PC-9 (cell line): ENCODE data around the gene EXOSC7. TPM values are rescaled to one million over a fixed set of nuclear protein-coding genes. Genes with fewer than 3 reads are reported as not detected.

Experiments used
- BruUV-seq: library from RNA; stranded (reverse); fragments of 400-500 nt; replicated peaks from 2 replicates; lab custom pipeline; 2021; lab: Mats Ljungman, UMichigan
- CTCF ChIA-PET: fragments of 300-600 bp; sonication (Branson Sonifier 250); formaldehyde crosslinking; loops from one replicate; lab custom pipeline; 2022; ENCODE audit warnings: antibody characterized with exemption; lab: Charles Lee
- POLR2A ChIA-PET: fragments of 300-600 bp; sonication (Branson Sonifier 250); formaldehyde crosslinking; loops from one replicate; lab custom pipeline; 2022; ENCODE audit warnings: antibody characterized with exemption; ENCODE audit not compliant: unreplicated experiment; lab: Charles Lee
- DNase-seq, 2 experiments: peaks; one replicate each; pipeline versions ENCODE4 v3.0.0 to v3.0.0-alpha.2; 2015 to 2022; ENCODE audit warnings: mixed read lengths in 1 of 2
- H2AFZ ChIP-seq: fragments of 200-600 bp; sonication (generic); 2 replicates; pipeline ENCODE4 v1.8.1; 2017; ENCODE audit warnings: antibody characterized with exemption
- H3F3A ChIP-seq: fragments of 200-600 bp; sonication (generic); 2 replicates; pipeline ENCODE4 v1.8.1; 2017; ENCODE audit warnings: antibody characterized with exemption, mild to moderate bottlenecking, low read depth; ENCODE audit not compliant: insufficient read depth
- H3K27ac ChIP-seq: fragments of 200-600 bp; sonication (generic); 2 replicates; pipeline ENCODE4 v1.6.1; 2016; ENCODE audit warnings: mixed run types
- H3K27me3 ChIP-seq: fragments of 200-600 bp; sonication (generic); 2 replicates; pipeline ENCODE4 v1.6.1; 2016; ENCODE audit warnings: low read depth, mixed run types; ENCODE audit not compliant: insufficient read depth
- H3K36me3 ChIP-seq: fragments of 200-600 bp; sonication (generic); 2 replicates; pipeline ENCODE4 v1.6.1; 2016; ENCODE audit warnings: low read depth, mixed run types
- H3K4me1 ChIP-seq: fragments of 200-600 bp; sonication (generic); replicated peaks from 2 replicates; pipeline ENCODE4 v1.6.1; 2016; ENCODE audit warnings: mixed run types; ENCODE audit not compliant: insufficient read depth
- H3K4me2 ChIP-seq: fragments of 200-600 bp; sonication (generic); 2 replicates; pipeline ENCODE4 v1.6.1; 2017; ENCODE audit warnings: mixed run types
- H3K4me3 ChIP-seq: fragments of 200-600 bp; sonication (generic); 2 replicates; pipeline ENCODE4 v1.6.1; 2016; ENCODE audit warnings: mixed run types
- H3K79me2 ChIP-seq: fragments of 200-600 bp; sonication (generic); 2 replicates; pipeline ENCODE4 v1.6.1; 2017; ENCODE audit warnings: low read depth, mixed run types
- H3K9me2 ChIP-seq: fragments of 200-600 bp; sonication (generic); 2 replicates; pipeline ENCODE4 v1.8.1; 2017; ENCODE audit warnings: mild to moderate bottlenecking; ENCODE audit not compliant: insufficient read depth
- H3K9me3 ChIP-seq: fragments of 200-600 bp; sonication (generic); 2 replicates; pipeline ENCODE4 v1.8.1; 2016; ENCODE audit warnings: low read depth; ENCODE audit not compliant: insufficient read depth
- H4K20me1 ChIP-seq: fragments of 200-600 bp; sonication (generic); 2 replicates; pipeline ENCODE4 v1.8.1; 2017; ENCODE audit not compliant: insufficient read depth
- EZH2 ChIP-seq: fragments of 200-600 bp; sonication (generic); IDR thresholded peaks from 2 replicates; pipeline ENCODE4 v1.8.0; 2017; ENCODE audit warnings: antibody characterized with exemption, low read depth
- intact Hi-C: fragments of 100-400 bp; cut with micrococcal nuclease; formaldehyde crosslinking; loops from one replicate; pipeline ENCODE4 v1.10.0; 2022; ENCODE audit not compliant: unreplicated experiment
- total RNA-seq: library from RNA; stranded (reverse); gene quantifications from 2 replicates; pipeline ENCODE4 v1.2.3, GENCODE V29; 2021
- TF ChIP-seq, protein P1 (sequence below): fragments of 200-600 bp; sonication (generic); conservative IDR thresholded peaks from 2 replicates; pipeline ENCODE4 v1.6.1; 2017; ENCODE audit warnings: mixed run types, antibody characterized with exemption, mild to moderate bottlenecking, moderate library complexity

The EXOSC7 gene
- total RNA-seq, 1 experiment from 2014 or later, result 56.2 TPM

GRCh38 chr3:44962621-44963393, 13.2 kb upstream of the EXOSC7 start:
- POLR2A ChIA-PET, result interaction anchor here (0.7 kb wide), 1 partner anchor 1554 kb away, joined by 4 read pairs; no protein-coding TSS in a partner anchor
- Histone ChIP-seq H4K20me1 (no peaks in the 10 kb centered on the region), H3K4me3 (0 out of 2 replicates have a peak overlapping the region, but pooled peaks have one; percentile 4), H3K79me2 (peaks cover 88% of the 10 kb centered on the region), H3K4me2 (peak overlapping the region; percentile 65), H3K4me1 (peaks cover 65% of the 10 kb centered on the region), H3F3A (peaks cover 34% of the 10 kb centered on the region), H2AFZ (no peak overlapping the region), H3K9me2 (no peaks in the 10 kb centered on the region), H3K27me3 (no peaks in the 10 kb centered on the region), H3K9me3 (no peaks in the 10 kb centered on the region), H3K36me3 (no peaks in the 10 kb centered on the region; the same call in 1 of the 2 replicates), H3K27ac (peak overlapping the region; percentile 91)
- CTCF ChIA-PET, result interaction anchor here (0.6 kb wide), 1 partner anchor 883 kb away, joined by 6 read pairs; no protein-coding TSS in a partner anchor
- intact Hi-C loops, result no loop called here
- no TSS peak for BruUV-seq
- TF ChIP-seq EZH2, result no peak
- TF ChIP-seq, protein P1, sequence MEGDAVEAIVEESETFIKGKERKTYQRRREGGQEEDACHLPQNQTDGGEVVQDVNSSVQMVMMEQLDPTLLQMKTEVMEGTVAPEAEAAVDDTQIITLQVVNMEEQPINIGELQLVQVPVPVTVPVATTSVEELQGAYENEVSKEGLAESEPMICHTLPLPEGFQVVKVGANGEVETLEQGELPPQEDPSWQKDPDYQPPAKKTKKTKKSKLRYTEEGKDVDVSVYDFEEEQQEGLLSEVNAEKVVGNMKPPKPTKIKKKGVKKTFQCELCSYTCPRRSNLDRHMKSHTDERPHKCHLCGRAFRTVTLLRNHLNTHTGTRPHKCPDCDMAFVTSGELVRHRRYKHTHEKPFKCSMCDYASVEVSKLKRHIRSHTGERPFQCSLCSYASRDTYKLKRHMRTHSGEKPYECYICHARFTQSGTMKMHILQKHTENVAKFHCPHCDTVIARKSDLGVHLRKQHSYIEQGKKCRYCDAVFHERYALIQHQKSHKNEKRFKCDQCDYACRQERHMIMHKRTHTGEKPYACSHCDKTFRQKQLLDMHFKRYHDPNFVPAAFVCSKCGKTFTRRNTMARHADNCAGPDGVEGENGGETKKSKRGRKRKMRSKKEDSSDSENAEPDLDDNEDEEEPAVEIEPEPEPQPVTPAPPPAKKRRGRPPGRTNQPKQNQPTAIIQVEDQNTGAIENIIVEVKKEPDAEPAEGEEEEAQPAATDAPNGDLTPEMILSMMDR, result no peak
- DNase-seq, result peak in 1 of 2 experiments; percentile 72

GRCh38 chr3:44963571-44964325, 12.3 kb upstream of the EXOSC7 start:
- no peaks in the 10 kb centered on the region; the same call in 1 of the 2 replicates for H3K36me3 ChIP-seq
- H3K9me2 ChIP-seq, result no peaks in the 10 kb centered on the region
- peak in 1 of 2 experiments; percentile 85 for DNase-seq
- no peak overlapping the region for H2AFZ ChIP-seq
- peak overlapping the region; percentile 91 for H3K27ac ChIP-seq
- ChIA-PET CTCF (no interaction called here), POLR2A (interaction anchor here (0.7 kb wide), 1 partner anchor 1553 kb away, joined by 4 read pairs; no protein-coding TSS in a partner anchor)
- intact Hi-C loops, result no loop called here
- peak overlapping the region; percentile 65 for H3K4me2 ChIP-seq
- no peaks in the 10 kb centered on the region for H3K9me3 ChIP-seq
- TF ChIP-seq, protein P1, result no peak
- TF ChIP-seq EZH2, result no peak
- no peaks in the 10 kb centered on the region for H4K20me1 ChIP-seq
- peaks cover 43% of the 10 kb centered on the region for H3F3A ChIP-seq
- peaks cover 91% of the 10 kb centered on the region for H3K79me2 ChIP-seq
- H3K4me3 ChIP-seq, result peak overlapping the region; percentile 8; the same call in 1 of the 2 replicates
- H3K27me3 ChIP-seq, result no peaks in the 10 kb centered on the region
- no TSS peak for BruUV-seq
- H3K4me1 ChIP-seq, result peaks cover 69% of the 10 kb centered on the region

DNA sequence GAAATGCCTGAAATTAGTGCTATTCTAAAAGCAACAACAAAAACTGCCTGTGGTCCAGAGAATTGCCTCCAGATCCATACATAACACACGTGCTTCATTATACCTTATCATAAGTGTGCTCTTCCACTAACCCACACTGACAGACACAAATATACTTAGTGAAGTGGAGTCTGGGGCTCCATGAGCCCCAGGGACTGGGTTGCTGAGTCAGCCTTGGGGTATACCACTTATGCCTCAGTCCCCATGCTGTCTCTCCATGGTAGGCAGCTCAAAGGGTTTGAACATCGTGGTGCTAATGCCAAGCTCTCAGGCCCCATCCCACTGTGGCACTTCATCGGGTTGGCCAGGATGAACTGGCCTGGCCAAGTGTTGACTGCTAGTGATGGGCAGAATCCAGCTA, 10.9 kb upstream of the EXOSC7 start:
- no TSS peak for BruUV-seq
- Histone ChIP-seq H3K27me3 (no peaks in the 10 kb centered on the region), H3K4me1 (peaks cover 83% of the 10 kb centered on the region), H3K9me3 (no peaks in the 10 kb centered on the region), H3K4me2 (peak overlapping the region; percentile 65), H3K27ac (peak overlapping the region; percentile 91), H3K9me2 (no peaks in the 10 kb centered on the region), H3K79me2 (peaks cover 92% of the 10 kb centered on the region), H3K4me3 (no peak overlapping the region), H4K20me1 (no peaks in the 10 kb centered on the region), H3K36me3 (no peaks in the 10 kb centered on the region), H2AFZ (no peak overlapping the region), H3F3A (peaks cover 55% of the 10 kb centered on the region)
- TF ChIP-seq, protein P1, result no peak
- TF ChIP-seq EZH2, result no peak
- CTCF ChIA-PET, result no interaction called here
- intact Hi-C loops, result loop anchor here (5.0 kb wide), 1 partner anchor 78 kb away; no protein-coding TSS in a partner anchor
- POLR2A ChIA-PET, result no interaction called here
- no peak for DNase-seq
